Right lobe of liver (tissue), 6 donors: ENCODE measurements around the gene ROCK2. TPM values are rescaled to one million over a fixed set of nuclear protein-coding genes. Genes with fewer than 3 reads are reported as not detected.

Experiments
- ATAC-seq, 4 donors: fragments of 200-7000 bp; cut with Tn5 transposase; one replicate each; pipeline ENCODE4 v1.9.1; 2020; ENCODE audit warnings: mild to moderate bottlenecking in 4 of 4, moderate library complexity in 4 of 4
- DNase-seq, 3 donors: peaks; one replicate each; pipeline ENCODE4 v3.0.0-alpha.2; 2020
- H3K27ac ChIP-seq, 3 donors: fragments of 200-600 bp; one replicate each; pipeline ENCODE4 v1.8.0; 2022
- H3K27me3 ChIP-seq, 2 donors: fragments of 200-600 bp; one replicate each; pipeline ENCODE4 v1.8.0; 2022
- H3K36me3 ChIP-seq, 4 donors: fragments of 200-600 bp; sonication (generic) in 1 of 4; one replicate each; pipeline versions ENCODE4 v1.5.1 to v1.8.0; 2017 to 2022; ENCODE audit warnings: control low read depth in 1 of 4
- H3K4me1 ChIP-seq, 4 donors: fragments of 200-600 bp; sonication (generic) in 1 of 4; one replicate each; pipeline versions ENCODE4 v1.5.1 to v1.8.0; 2017 to 2022; ENCODE audit warnings: control low read depth in 1 of 4
- H3K4me3 ChIP-seq, 3 donors: fragments of 200-600 bp; one replicate each; pipeline ENCODE4 v1.8.0; 2022
- H3K9me3 ChIP-seq, 4 donors: fragments of 200-600 bp; sonication (generic) in 1 of 4; one replicate each; pipeline versions ENCODE4 v1.5.1 to v1.8.0; 2017 to 2022; ENCODE audit warnings: control low read depth in 1 of 4
- POLR2A ChIP-seq: fragments of 450-650 bp; IDR thresholded peaks from one replicate; pipeline ENCODE4 v1.6.1; 2017; ENCODE audit warnings: antibody characterized with exemption, mild to moderate bottlenecking
- WGBS: methylation state at CpG from one replicate; pipeline ENCODE4 v1.1.6; 2018; ENCODE audit warnings: low coverage, low lambda C conversion rate; ENCODE audit not compliant: insufficient coverage; ENCODE audit errors: missing lambda C conversion rate; 5-methylcytosine and 5-hydroxymethylcytosine counted together
- intact Hi-C, 2 donors: fragments of 100-400 bp; cut with DNase I; formaldehyde crosslinking; loops; one replicate each; pipeline versions ENCODE4 v1.11.2 to v1.14.1; 2022
- long read RNA-seq: library from polyadenylated mRNA; unstranded; transcript quantifications from one replicate; pipeline ENCODE4 v2.0.0, GENCODE V29; 2019
- total RNA-seq, 6 experiments: library from RNA; depleted of rRNA in 2 of 6; stranded (reverse); fragments of >200 nt in 2 of 6; fragmentation: NEBNext Ultra II Directional in 3 of 6; extraction: Animal tissue kit (Norgen Biotek cat#: 25700) in 3 of 6; gene quantifications; one replicate each; pipeline versions ENCODE4 v1.1.0 to v1.2.4, GENCODE V29; 2016 to 2023
- TF ChIP-seq, protein P1 (sequence below), 4 donors: fragments of 200-600 bp in 3 of 4; fragments of 450-650 bp in 1 of 4; IDR thresholded peaks; one replicate each; pipeline versions ENCODE4 v1.5.1 to v1.8.0; 2016 to 2022; ENCODE audit warnings: antibody characterized with exemption in 4 of 4, mild to moderate bottlenecking in 2 of 4
- donor health status: DM: no; HTN: yes; CAD: no.
- donor health status: DM: no; HTN: no; CAD: no.
- donor health status: DM: no; HTN: no; CAD: no.
- donor health status: DM: no; HTN: yes; CAD: no.
- donor health status: DM: no; HTN: yes; CAD: no.

The ROCK2 gene
- total RNA-seq, result 10 to 100 TPM; 11.6 to 23.9 (median 19.8) TPM
- long read RNA-seq, partial matches to known transcripts, result 1 of 2 reads
- long read RNA-seq, other reads (novel, unspliced or antisense), result 1 of 2 reads

GRCh38 chr2:11344342-11344955 lies at the start of gene ROCK2:
Gene ROCK2 (minus strand): TSS chr2:11344636. CDS start chr2:11344136, 500 bp downstream.
- ATAC-seq (peak; percentile 65 to 86 (median 71)), DNase-seq (peak; percentile 91 to 93 (median 93))
- Histone ChIP-seq H3K4me1 (peaks cover 0 to 46% (median 11%) of the 10 kb centered on the region in 4 donors), H3K4me3 (peak within 1 kb of the TSS; percentile 72 to 92 (median 87)), H3K9me3 (no peaks in the 10 kb centered on the region), H3K27ac (peak within 1 kb of the TSS; percentile 96 to 99 (median 97)), H3K27me3 (no peaks in the 10 kb centered on the region), H3K36me3 (no peaks in the 10 kb centered on the region)
- WGBS, result under 1% methylated on average over 21 of the region's 90 CpGs
- intact Hi-C loops, result no loop called here
- peak; percentile 71 for TF ChIP-seq POLR2A
- TF ChIP-seq, protein P1, sequence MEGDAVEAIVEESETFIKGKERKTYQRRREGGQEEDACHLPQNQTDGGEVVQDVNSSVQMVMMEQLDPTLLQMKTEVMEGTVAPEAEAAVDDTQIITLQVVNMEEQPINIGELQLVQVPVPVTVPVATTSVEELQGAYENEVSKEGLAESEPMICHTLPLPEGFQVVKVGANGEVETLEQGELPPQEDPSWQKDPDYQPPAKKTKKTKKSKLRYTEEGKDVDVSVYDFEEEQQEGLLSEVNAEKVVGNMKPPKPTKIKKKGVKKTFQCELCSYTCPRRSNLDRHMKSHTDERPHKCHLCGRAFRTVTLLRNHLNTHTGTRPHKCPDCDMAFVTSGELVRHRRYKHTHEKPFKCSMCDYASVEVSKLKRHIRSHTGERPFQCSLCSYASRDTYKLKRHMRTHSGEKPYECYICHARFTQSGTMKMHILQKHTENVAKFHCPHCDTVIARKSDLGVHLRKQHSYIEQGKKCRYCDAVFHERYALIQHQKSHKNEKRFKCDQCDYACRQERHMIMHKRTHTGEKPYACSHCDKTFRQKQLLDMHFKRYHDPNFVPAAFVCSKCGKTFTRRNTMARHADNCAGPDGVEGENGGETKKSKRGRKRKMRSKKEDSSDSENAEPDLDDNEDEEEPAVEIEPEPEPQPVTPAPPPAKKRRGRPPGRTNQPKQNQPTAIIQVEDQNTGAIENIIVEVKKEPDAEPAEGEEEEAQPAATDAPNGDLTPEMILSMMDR (IDR thresholded peaks at IDR 0.05), result no peak

GRCh38 chr2:11393711-11394236 lies 49.3 kb upstream of the ROCK2 start:
- Histone ChIP-seq H3K4me3 (no peak overlapping the region), H3K36me3 (no peaks in the 10 kb centered on the region), H3K27ac (no peak overlapping the region), H3K4me1 (peaks cover 0 to 26% (median 13%) of the 10 kb centered on the region in 4 donors), H3K27me3 (no peaks in the 10 kb centered on the region), H3K9me3 (no peaks in the 10 kb centered on the region)
- TF ChIP-seq, protein P1 (IDR thresholded peaks at IDR 0.05), result no peak
- TF ChIP-seq POLR2A, result no peak
- no peak for ATAC-seq
- no peak for DNase-seq
- intact Hi-C loops, result no loop called here
- WGBS, result 72% methylated on average over 9 of the region's 11 CpGs

DNA sequence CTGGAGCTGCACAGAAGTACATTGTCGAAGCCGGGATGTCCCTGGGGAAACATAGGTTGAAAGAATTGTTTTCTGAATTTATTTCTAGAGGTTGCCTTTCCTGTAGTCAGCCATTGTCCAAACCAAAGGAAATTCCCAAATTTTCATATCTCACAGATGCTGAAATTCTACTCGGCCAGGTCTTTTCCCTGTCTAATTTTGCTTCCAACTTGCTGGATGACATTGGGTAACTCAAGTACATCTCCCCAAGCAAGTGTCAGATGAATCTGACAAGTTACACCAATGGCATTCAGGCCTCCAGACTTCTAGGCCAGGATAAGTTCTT lies 47.5 kb upstream of the ROCK2 start:
- ATAC-seq, result no peak
- Histone ChIP-seq H3K4me3 (no peak overlapping the region), H3K27ac (no peak overlapping the region), H3K36me3 (no peaks in the 10 kb centered on the region), H3K4me1 (peaks cover 0 to 41% (median 20%) of the 10 kb centered on the region in 4 donors), H3K27me3 (no peaks in the 10 kb centered on the region), H3K9me3 (no peaks in the 10 kb centered on the region)
- WGBS, result 17% methylated on average over 1 of the region's 3 CpGs
- intact Hi-C loops, result no loop called here
- no peak for TF ChIP-seq POLR2A
- TF ChIP-seq, protein P1 (IDR thresholded peaks at IDR 0.05), result no peak
- DNase-seq, result no peak

DNA sequence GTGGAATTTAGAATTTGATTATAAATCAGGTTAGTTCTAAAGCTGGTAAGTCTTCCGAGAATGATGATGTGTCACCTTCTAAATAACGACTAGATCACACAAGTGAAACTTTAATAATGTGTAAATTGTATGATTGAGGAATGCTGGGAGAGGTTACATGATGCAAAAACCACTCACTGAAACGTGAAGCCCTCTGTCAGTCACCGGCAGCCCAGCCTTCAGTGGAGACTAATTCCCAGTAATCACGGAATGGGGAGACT lies 45.9 kb upstream of the ROCK2 start:
- Histone ChIP-seq H3K4me1 (peaks cover 0 to 37% (median 17%) of the 10 kb centered on the region in 4 donors), H3K4me3 (no peak overlapping the region), H3K27ac (peak overlapping the region in 2 of 3 donors; percentile 49 to 82), H3K27me3 (no peaks in the 10 kb centered on the region), H3K36me3 (no peaks in the 10 kb centered on the region), H3K9me3 (no peaks in the 10 kb centered on the region)
- DNase-seq (no peak), ATAC-seq (no peak)
- intact Hi-C loops, result no loop called here
- WGBS, result 70% methylated on average over 4 of the region's 5 CpGs
- TF ChIP-seq, protein P1 (IDR thresholded peaks at IDR 0.05), result no peak
- no peak for TF ChIP-seq POLR2A
